Thymus (tissue), 11 donors: ENCODE data around the gene ELOA. TPM values are rescaled to one million over a fixed set of nuclear protein-coding genes. Genes with fewer than 3 reads are reported as not detected.

Experiments
- DNase-seq, 9 donors: peaks; one replicate each; pipeline ENCODE4 v3.0.0-alpha.2; 2013; ENCODE audit warnings: low spot score in 9 of 9, low read depth in 6 of 9, missing footprints in 1 of 9
- H3K27ac ChIP-seq, 2 donors: one replicate each; pipeline ENCODE4 v1.5.1; 2013; ENCODE audit warnings: control low read depth in 1 of 2, low read depth in 1 of 2, low read length in 1 of 2, mild to moderate bottlenecking in 1 of 2, moderate library complexity in 1 of 2
- H3K27me3 ChIP-seq, 2 donors: one replicate each; pipeline ENCODE4 v1.5.1; 2013; ENCODE audit warnings: low read length in 1 of 2; ENCODE audit not compliant: control insufficient read depth in 2 of 2, insufficient read depth in 1 of 2
- H3K36me3 ChIP-seq, 2 donors: one replicate each; pipeline ENCODE4 v1.5.1; 2013; ENCODE audit warnings: low read length in 1 of 2, mild to moderate bottlenecking in 1 of 2, moderate library complexity in 1 of 2; ENCODE audit not compliant: control insufficient read depth in 2 of 2, insufficient read depth in 2 of 2
- H3K4me1 ChIP-seq, 2 donors: one replicate each; pipeline ENCODE4 v1.5.1; 2013; ENCODE audit warnings: low read length in 2 of 2; ENCODE audit not compliant: control insufficient read depth in 2 of 2, insufficient read depth in 2 of 2
- H3K4me3 ChIP-seq, 2 donors: one replicate each; pipeline ENCODE4 v1.5.1; 2013; ENCODE audit warnings: low read length in 2 of 2, control low read depth in 1 of 2, mild to moderate bottlenecking in 1 of 2
- H3K9me3 ChIP-seq, 2 donors: one replicate each; pipeline ENCODE4 v1.5.1; 2013; ENCODE audit warnings: low read length in 1 of 2, mild to moderate bottlenecking in 1 of 2; ENCODE audit not compliant: control insufficient read depth in 2 of 2, insufficient read depth in 1 of 2
- WGBS: extraction: QIAGEN DNeasy Blood & Tissue Kit; methylation state at CpG from one replicate; pipeline ENCODE4 v1.1.7; 2013; 5-methylcytosine and 5-hydroxymethylcytosine counted together
- polyA plus RNA-seq: library from polyadenylated mRNA; stranded (reverse); fragments of 200-250 nt; gene quantifications from one replicate; pipeline ENCODE4 v1.2.3, GENCODE V29; 2013
- total RNA-seq: library from RNA; stranded (reverse); fragments of 120-200 nt; gene quantifications from one replicate; pipeline ENCODE4 v1.2.4, GENCODE V29; 2013
- donor health status: healthy.

ELOA gene
- total and polyA plus RNA-seq, 2 donors: 16.5 to 22.1 TPM

- Histone ChIP-seq H3K9me3 (peaks cover 0 to 2% of the 10 kb centered on the region in 2 donors), H3K36me3 (peaks cover 42 to 50% of the 10 kb centered on the region in 2 donors), H3K27ac (peak overlapping the region in 1 of 2 donors; percentile 37), H3K27me3 (no peaks in the 10 kb centered on the region), H3K4me3 (no peak overlapping the region), H3K4me1 (peaks cover 15 to 30% of the 10 kb centered on the region in 2 donors)
- DNase-seq: no peak
- 94% methylated on average over 16 of the region's 16 CpGs for WGBS
Observed at GRCh38 chr1:23795676-23796465, 52.6 kb downstream of the ELOA start.

- no peak overlapping the region for H3K4me3 ChIP-seq
- 89% methylated on average over 17 of the region's 17 CpGs for WGBS
- H3K27me3 ChIP-seq: no peaks in the 10 kb centered on the region
- peaks cover 14 to 34% of the 10 kb centered on the region in 2 donors for H3K4me1 ChIP-seq
- no peak for DNase-seq
- H3K36me3 ChIP-seq: peaks cover 42 to 50% of the 10 kb centered on the region in 2 donors
- no peaks in the 10 kb centered on the region for H3K9me3 ChIP-seq
- H3K27ac ChIP-seq: peak overlapping the region in 1 of 2 donors; percentile 3
Observed at GRCh38 chr1:23796466-23797271, 53.4 kb downstream of the ELOA start.

- no peak for DNase-seq
- Histone ChIP-seq H3K36me3 (peaks cover 49 to 50% of the 10 kb centered on the region in 2 donors), H3K4me1 (peaks cover 8 to 35% of the 10 kb centered on the region in 2 donors), H3K9me3 (no peaks in the 10 kb centered on the region), H3K27me3 (no peaks in the 10 kb centered on the region), H3K27ac (no peak overlapping the region), H3K4me3 (no peak overlapping the region)
- 95% methylated on average over 20 of the region's 20 CpGs for WGBS
Observed at GRCh38 chr1:23797478-23798448, 54.5 kb downstream of the ELOA start.

- WGBS: 95% methylated on average over 12 of the region's 12 CpGs
- H3K36me3 ChIP-seq: peaks cover 45 to 46% of the 10 kb centered on the region in 2 donors
- H3K27ac ChIP-seq: no peak overlapping the region
Observed at GRCh38 chr1:23798662-23799142, 55.4 kb downstream of the ELOA start.

GRCh38 chr1:23799255-23799569 is 55.9 kb downstream of the ELOA start:
- peaks cover 8 to 29% of the 10 kb centered on the region in 2 donors for H3K4me1 ChIP-seq
- no peaks in the 10 kb centered on the region for H3K27me3 ChIP-seq
- peak overlapping the region in 1 of 2 donors; percentile 70 for H3K27ac ChIP-seq
- no peak overlapping the region for H3K4me3 ChIP-seq
- peaks cover 45 to 46% of the 10 kb centered on the region in 2 donors for H3K36me3 ChIP-seq
- no peaks in the 10 kb centered on the region for H3K9me3 ChIP-seq
- DNase-seq: no peak
- WGBS: 91% methylated on average over 7 of the region's 7 CpGs

More at GRCh38 chr1:23798662-23799142, 55.4 kb downstream of the ELOA start:
- Histone ChIP-seq H3K4me3 (no peak overlapping the region), H3K27me3 (no peaks in the 10 kb centered on the region), H3K9me3 (no peaks in the 10 kb centered on the region), H3K4me1 (peaks cover 8 to 26% of the 10 kb centered on the region in 2 donors)
- no peak for DNase-seq

- 5% methylated on average over 48 of the region's 48 CpGs for WGBS
- peak overlapping the region; percentile 64 to 74 for H3K27ac ChIP-seq
- H3K9me3 ChIP-seq: no peaks in the 10 kb centered on the region
- peaks cover 8 to 30% of the 10 kb centered on the region in 2 donors for H3K4me1 ChIP-seq
- DNase-seq: no peak
- peak overlapping the region; percentile 50 to 82 for H3K4me3 ChIP-seq
- peaks cover 39 to 41% of the 10 kb centered on the region in 2 donors for H3K36me3 ChIP-seq
- H3K27me3 ChIP-seq: no peaks in the 10 kb centered on the region
Observed at GRCh38 chr1:23799570-23800399, 56.5 kb downstream of the ELOA start.

GRCh38 chr1:23800400-23801337 is 57.4 kb downstream of the ELOA start, which contains the start of gene GALE:
TSS of gene GALE (minus strand) at chr1:23800754. CDS start at chr1:23799007, 1,747 bp downstream.
- no peaks in the 10 kb centered on the region for H3K27me3 ChIP-seq
- H3K4me3 ChIP-seq: peak within 1 kb of the TSS; percentile 50 to 82
- peak; percentile 91 to 99 (median 97) for DNase-seq
- under 1% methylated on average over 82 of the region's 82 CpGs for WGBS
- H3K27ac ChIP-seq: peak within 1 kb of the TSS; percentile 75 to 80
- H3K4me1 ChIP-seq: peaks cover 8 to 30% of the 10 kb centered on the region in 2 donors
- H3K9me3 ChIP-seq: no peaks in the 10 kb centered on the region
- peaks cover 34 to 40% of the 10 kb centered on the region in 2 donors for H3K36me3 ChIP-seq
